ENCODE results near the gene PDE6A.

PDE6A gene

DNA sequence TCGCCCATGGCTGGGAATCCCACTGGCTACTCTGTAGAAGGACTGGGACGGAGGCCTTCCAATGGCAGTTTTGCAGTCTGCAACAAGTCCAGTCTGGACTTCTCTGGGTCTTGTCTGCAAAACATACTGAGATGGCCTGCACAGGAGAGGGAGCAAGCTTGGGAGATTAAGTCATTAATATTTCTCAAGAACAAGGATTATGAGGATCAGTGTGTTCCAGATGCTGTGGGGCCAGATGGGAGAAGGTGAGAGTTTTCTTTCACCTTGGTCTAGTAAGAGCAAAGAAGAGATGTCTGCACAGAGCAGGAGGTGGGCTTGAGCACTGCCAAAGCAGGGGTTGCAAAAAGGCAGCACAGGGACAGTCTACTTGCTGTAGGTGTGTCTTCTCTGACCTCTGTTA lies at the start of gene PDE6A:
PDE6A (minus strand) TSS at position 128 of the 400 bp plus-strand sequence; CDS start at position 8, 120 bp downstream.
- no peak for DNase-seq

- no peak for DNase-seq
Measured at GRCh38 chr5:149993471-149993870, 48.9 kb upstream of the PDE6A start.

- peak; percentile 67 for DNase-seq
Measured at GRCh38 chr5:149990518-149991376, 46.2 kb upstream of the PDE6A start.

GRCh38 chr5:149988126-149988525 lies 43.5 kb upstream of the PDE6A start:
- no peak for DNase-seq

DNA sequence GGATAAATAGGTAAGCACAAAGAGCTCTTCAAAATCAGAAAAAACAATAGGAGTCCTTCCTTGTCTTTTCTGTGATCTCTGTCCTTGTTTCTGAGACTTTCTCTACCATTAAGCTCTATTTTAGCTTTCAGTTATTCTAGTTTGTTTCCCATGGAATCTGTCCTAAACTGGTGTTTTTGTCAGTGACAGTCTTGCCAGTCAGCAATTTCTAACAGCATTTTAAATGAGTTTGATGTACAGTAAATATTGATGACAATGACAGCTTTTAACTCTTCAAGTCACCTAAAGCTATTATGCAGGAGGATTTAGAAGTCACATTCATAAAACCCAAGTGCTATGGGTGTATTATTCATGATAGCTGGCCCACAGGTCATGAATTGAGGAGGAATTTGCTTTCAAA lies 37.9 kb upstream of the PDE6A start:
- DNase-seq: no peak

DNA sequence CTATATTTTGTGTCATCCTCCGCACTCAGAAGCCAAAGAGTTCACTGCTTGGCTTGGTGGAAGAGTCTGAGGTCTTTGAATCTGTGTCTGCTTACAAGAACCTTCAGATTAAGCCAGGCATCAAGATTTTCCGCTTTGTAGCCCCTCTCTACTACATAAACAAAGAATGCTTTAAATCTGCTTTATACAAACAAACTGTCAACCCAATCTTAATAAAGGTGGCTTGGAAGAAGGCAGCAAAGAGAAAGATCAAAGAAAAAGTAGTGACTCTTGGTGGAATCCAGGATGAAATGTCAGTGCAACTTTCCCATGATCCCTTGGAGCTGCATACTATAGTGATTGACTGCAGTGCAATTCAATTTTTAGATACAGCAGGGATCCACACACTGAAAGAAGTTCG lies 36.6 kb upstream of the PDE6A start:
- DNase-seq: no peak

DNA sequence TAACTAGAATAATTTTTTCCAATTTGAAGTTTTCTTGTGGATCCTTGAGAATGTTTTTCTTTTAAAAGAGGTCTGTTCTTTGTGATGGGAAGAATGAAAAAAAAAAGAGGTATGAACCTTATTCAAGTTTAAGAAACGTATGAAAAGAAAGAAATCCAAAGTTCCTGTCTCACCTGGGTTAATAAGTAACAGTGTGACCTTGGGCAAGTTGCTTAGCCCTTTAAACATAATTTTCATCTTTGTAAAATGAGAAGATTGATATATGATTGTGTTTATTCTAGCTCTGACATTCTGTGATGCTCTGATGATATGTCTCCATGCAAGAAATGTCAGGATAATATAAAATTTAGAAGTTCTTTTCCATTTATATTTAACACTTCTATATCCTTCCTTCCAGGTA lies 35.3 kb upstream of the PDE6A start:
- DNase-seq: no peak

DNA sequence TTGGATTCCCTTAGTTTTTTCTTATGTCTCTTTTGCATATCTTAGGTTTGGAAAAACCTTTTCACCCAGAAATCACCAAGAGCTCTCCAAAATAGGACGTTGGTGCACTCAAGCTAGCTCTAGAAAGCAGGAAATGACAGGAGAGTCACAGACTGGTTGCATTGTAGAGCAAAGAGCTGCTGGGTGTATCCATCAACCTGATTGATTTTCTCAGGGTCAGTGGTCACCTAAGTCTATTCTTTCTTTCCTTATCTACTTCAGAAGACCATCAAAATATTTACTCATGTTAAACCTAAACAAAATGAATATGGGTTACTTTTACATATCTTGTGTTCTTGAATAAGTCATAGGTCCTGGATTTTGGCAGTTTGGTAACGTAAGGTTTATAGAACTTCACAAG lies 30.8 kb upstream of the PDE6A start:
- DNase-seq: no peak

DNA sequence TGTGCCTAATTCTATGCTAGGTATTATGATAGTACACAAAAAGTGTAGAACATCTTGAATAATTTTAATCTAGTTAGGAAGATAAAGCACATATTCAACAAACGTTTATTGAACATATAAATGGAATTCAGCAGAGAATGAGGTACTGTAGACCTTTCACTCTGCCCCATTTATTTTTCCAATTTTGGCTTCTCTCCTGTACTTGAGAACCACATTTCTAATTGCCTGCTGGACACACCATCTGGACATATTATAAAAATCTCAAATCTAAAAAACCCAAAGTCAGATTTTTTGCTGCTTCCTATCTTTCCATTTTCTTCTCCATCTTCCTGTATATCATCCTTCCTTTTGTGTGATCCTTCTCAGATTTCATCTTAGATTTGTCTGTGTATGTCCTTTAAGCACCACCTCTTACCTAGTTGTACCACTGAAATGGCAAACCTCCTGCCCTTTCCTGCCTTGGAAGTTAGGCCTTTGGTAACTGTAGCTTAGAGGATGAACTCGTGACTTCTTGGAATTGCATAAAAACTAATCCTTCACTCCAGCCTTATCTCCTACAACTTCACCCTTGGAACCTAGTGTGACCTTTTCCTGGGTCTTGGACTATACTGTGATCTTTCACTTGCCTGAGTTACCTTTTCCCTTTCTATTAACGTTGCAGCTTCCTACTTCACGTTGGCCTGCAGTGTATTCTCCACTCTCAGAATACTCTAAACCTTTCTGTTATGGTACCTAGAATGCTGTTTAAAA lies 24.8 kb upstream of the PDE6A start:
- DNase-seq: no peak

DNA sequence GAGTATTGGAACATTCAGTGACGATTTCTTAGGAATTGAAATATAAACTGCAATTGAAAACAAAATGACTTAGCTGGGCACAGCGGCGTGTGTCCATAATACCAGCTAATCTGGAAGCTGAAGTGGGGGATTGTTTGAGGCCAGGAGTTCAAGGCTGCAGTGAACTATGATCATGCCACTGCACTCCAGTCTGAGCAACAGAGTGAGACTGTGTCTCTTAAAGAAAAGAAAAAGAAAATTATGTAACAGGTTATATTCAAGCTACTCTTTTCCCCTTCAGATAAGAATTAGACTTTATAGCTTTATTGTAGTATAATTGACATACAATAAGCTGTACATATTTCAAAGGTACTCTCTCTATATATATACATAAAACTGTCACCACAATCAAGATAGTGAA lies 22.4 kb upstream of the PDE6A start:
- no peak for DNase-seq

DNA sequence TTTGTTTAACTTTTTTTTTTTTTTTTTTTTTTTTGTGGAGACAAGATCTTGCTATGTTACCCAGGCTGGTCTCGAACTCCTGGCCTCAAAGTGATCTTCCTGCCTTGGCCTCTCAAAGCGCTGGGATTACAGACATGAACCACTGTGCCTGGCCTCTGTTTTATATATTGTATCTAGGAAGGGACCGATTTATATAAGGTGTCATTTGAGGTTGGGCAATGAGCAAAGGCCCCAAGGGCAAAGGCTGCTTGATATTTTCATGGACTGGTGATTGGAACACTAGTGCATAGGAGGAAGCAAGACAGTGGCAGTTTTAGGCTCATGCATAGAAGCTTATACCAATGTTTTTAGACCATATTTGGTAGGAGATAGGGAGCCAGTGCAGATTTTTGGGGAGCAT lies 19.1 kb upstream of the PDE6A start:
- no peak for DNase-seq

- DNase-seq: no peak
Measured at GRCh38 chr5:149962601-149963300, 18.2 kb upstream of the PDE6A start.

DNA sequence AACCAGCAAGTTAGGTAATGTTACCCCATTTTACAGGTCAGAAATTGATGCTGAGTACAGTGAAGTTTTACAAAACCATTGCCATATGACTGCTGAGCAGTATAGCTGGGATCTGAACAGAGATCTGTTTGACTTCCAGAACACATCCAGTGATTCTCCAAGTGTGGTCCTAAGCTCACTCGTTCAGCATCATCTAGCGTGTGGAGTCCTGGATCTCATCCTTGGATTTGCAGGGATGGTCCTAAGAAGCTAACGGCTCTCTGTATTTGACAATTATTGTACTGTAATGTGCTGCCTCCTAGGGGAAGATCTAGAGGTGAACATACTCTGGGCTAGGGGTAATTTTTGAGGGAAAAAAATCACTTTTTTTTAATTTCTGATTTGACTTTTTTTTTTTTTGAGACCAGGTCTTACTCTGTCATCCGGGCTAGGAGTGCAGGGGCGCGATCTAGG lies 17.4 kb upstream of the PDE6A start:
- DNase-seq: peak; percentile 52

GRCh38 chr5:149961186-149961685 lies 16.6 kb upstream of the PDE6A start:
- no peak for DNase-seq

GRCh38 chr5:149960272-149961185 lies 15.9 kb upstream of the PDE6A start, which contains the start of gene SLC26A2:
Gene SLC26A2, plus strand, starts transcription at chr5:149960758. Its CDS starts 16,895 bp downstream, at chr5:149977653.
- DNase-seq: peak; percentile 98

DNA sequence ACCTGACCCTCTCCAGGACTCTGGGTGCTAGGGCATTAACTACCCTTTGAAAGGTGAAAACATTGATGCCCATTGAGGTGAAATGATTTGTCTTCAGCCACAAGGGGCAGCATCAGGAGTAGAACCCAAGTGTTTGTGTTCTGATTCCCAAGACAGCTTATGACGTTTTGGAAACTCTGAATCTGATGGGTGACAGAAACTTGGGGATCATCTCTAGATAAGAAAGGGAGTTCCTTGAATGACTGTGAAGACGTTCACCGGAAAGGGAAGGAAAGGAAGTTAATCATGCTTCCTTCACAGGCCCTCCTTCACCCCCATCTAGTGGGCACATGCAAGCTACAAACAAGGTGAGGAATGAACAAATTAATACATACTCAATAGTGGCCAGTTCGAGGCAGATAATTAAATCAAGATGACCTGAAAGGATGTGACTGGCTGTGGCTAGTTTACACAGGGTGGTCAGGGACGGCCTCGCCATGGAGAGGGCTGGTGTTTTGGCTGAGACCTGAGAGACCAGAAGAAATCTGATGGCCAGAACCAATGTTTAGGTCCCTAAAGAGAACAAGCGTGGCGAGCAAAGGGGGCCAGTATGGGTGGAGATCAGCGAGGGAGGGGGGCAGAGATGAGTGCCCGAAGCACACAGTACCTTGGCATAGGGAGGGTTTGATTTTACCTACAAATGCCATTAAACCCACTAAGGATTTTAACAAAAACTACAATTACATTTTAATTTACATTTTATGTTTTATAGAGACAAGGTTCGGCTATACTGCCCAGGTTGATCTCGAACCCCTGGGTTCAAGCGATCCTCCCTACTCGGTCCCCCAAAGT lies 15.0 kb upstream of the PDE6A start:
- DNase-seq: peak; percentile 75

DNA sequence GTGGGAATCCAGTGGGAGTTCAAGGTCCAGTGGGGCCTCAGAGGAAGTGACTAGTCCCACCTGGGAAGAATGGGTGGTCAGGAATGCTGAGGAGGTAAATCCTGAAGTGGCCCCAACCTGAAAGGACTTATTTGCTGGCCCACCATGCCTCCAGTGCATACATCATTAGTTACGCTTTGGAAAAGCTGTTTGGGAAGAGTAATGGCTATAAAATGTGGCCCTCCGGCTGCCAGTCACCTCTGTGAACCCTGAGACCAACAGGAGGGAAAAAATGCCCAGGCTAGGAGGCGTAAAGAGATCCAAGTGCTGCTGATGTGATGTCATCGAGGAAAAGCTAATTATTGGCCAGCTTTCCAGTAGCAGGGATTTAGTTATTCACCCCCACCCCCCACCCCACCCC lies 13.3 kb upstream of the PDE6A start:
- no peak for DNase-seq

- no peak for DNase-seq
Measured at GRCh38 chr5:149956685-149957084, 12.1 kb upstream of the PDE6A start.

DNA sequence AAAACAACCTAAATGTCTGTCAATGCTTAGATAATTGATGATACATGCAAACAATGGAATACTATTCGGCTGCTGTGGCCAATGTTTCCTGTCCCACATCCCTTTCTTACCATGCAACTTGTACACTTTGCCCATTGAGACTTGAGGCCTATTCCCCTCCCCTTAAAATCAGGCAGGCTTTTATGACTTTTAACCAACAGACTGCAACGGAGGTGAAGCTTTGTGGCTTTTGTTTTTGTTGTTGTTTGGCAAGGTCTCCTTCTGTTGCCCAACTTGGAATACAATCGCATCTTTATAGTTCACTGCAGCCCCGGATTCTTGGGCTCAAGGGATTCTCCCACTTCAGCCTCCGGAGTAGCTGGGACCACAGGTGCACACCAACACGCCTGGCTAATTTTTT lies 10.2 kb upstream of the PDE6A start:
- DNase-seq: no peak

DNA sequence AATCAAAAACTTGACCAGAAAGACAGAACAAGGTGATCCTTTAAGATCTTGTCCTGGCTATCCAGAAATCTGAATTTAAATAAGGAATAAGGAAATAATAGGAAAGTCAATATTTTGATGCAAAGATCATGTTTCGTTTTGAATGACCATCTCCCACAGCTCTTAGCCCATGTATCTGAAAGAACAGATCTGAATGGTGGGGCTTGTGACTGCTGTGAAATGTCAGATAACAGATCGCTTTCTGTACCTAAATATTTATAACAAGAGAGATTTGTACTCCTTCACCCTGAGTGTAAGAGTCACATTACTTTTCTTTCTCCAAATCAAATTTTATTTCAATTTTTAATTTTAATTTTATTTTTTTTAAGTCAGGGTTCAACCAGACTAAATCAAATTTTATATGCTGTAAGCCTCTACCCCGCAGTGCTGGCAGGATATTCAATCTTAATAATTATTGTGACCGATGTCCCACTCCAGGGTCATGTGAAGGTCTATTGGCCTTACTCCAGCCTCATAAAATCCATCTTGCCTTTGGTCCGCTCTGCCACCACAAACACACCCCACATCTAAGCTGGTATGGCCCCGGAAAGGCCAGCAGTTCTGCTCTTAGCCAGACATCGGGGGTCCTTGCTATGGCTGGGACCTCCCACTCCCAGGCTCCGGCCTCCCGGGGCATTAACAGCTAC lies 9.0 kb upstream of the PDE6A start:
- DNase-seq: no peak

Data from fibroblast of skin of right biceps (primary cell).